Natural killer cell (primary cell): ENCODE measurements around the gene HK1. TPM values are rescaled to one million over a fixed set of nuclear protein-coding genes. Genes with fewer than 3 reads are reported as not detected.

Experiments used
- ATAC-seq, 3 donors: fragments of 150-1000 bp in 2 of 3; fragments of 200-7000 bp in 1 of 3; cut with Tn5 transposase; 1 replicate in 1 of 3; 2 replicates in 2 of 3; pipeline ENCODE4 v1.10.0; 2021; ENCODE audit warnings: mild to moderate bottlenecking in 2 of 3, moderate library complexity in 2 of 3
- DNase-seq, 2 donors: peaks; one replicate each; pipeline versions ENCODE4 v3.0.0 to v3.0.0-alpha.2; 2013 to 2021; ENCODE audit warnings: mixed read lengths in 1 of 2
- H3K27ac ChIP-seq: one replicate; pipeline ENCODE4 v1.5.1; 2013; ENCODE audit warnings: mild to moderate bottlenecking, low read length
- H3K27me3 ChIP-seq: one replicate; pipeline ENCODE4 v1.6.1; 2013; ENCODE audit warnings: low read length; ENCODE audit not compliant: control insufficient read depth, insufficient read depth
- H3K36me3 ChIP-seq: one replicate; pipeline ENCODE4 v1.6.1; 2013; ENCODE audit warnings: low read length; ENCODE audit not compliant: control insufficient read depth, insufficient read depth
- H3K4me1 ChIP-seq: one replicate; pipeline ENCODE4 v1.6.1; 2013; ENCODE audit warnings: low read length; ENCODE audit not compliant: control insufficient read depth, insufficient read depth
- H3K4me3 ChIP-seq: one replicate; pipeline ENCODE4 v1.5.1; 2013; ENCODE audit warnings: low read length
- H3K9me3 ChIP-seq: one replicate; pipeline ENCODE4 v1.6.1; 2013; ENCODE audit warnings: low read length; ENCODE audit not compliant: control insufficient read depth, insufficient read depth
- H3K27ac Mint-ChIP-seq, 2 donors: one replicate each; pipeline ENCODE4 v1.8.0; 2022; ENCODE audit warnings: mild to moderate bottlenecking in 2 of 2, mixed read lengths in 2 of 2, moderate library complexity in 1 of 2
- H3K27me3 Mint-ChIP-seq, 2 donors: one replicate each; pipeline ENCODE4 v1.8.0; 2022; ENCODE audit warnings: low read depth in 2 of 2, mixed read lengths in 2 of 2
- H3K36me3 Mint-ChIP-seq: one replicate; pipeline ENCODE4 v1.8.0; 2022; ENCODE audit warnings: mixed read lengths
- H3K4me1 Mint-ChIP-seq, 2 donors: one replicate each; pipeline ENCODE4 v1.8.0; 2022; ENCODE audit warnings: mixed read lengths in 2 of 2
- H3K4me3 Mint-ChIP-seq: one replicate; pipeline ENCODE4 v1.8.0; 2022; ENCODE audit warnings: mild to moderate bottlenecking, moderate library complexity, mixed read lengths
- H3K9me3 Mint-ChIP-seq, 2 donors: one replicate each; pipeline ENCODE4 v1.8.0; 2022; ENCODE audit warnings: mixed read lengths in 2 of 2
- WGBS: methylation state at CpG from one replicate; pipeline ENCODE4 v1.1.7; 2013; ENCODE audit warnings: missing lambda C conversion rate; ENCODE audit not compliant: insufficient coverage; 5-methylcytosine and 5-hydroxymethylcytosine counted together
- intact Hi-C: fragments of 100-400 bp; cut with micrococcal nuclease; formaldehyde crosslinking; loops from one replicate; pipeline ENCODE4 v1.14.2; 2022
- total RNA-seq, 4 donors: library from RNA; stranded (reverse); fragments of 120-200 nt in 1 of 4; gene quantifications; one replicate each; pipeline versions ENCODE4 v1.2.3 to v1.2.4, GENCODE V29; 2013 to 2022
- TF ChIP-seq, protein P1 (sequence below): fragments of 200-600 bp; IDR thresholded peaks from one replicate; pipeline ENCODE4 v1.8.0; 2022; ENCODE audit warnings: antibody characterized with exemption

HK1 gene
- total RNA-seq, 3 donors from 2014 or later (not counting 1 experiment from before 2014, with no cell fraction given) = 58.4 to 72.6 (median 69.5) TPM

DNA sequence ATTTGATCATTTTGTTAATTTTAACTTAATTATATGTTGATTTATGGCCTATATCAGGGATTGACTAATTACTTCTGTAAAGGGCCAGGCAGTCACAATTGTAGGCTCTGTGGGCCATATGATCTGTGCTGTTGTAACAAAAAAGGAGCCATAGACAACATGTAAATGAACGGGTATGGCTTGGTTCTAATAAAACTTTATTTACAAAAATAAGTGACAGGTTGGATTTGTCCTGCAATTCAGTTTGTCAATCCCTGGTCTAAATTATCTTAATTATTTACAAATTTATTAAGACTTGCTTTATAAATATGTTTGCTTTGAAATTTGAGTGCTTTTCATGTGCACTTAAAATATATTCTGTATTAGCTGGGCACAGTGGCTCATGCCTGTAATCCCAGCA is 2.9 kb upstream of the HK1 start:
- Mint-ChIP-seq H3K4me1 (no peaks in the 10 kb centered on the region), H3K9me3 (no peaks in the 10 kb centered on the region), H3K4me3 (no peak overlapping the region), H3K36me3 (no peaks in the 10 kb centered on the region), H3K27ac (no peak overlapping the region), H3K27me3 (no peaks in the 10 kb centered on the region)
- intact Hi-C loops = no loop called here
- H3K4me3 ChIP-seq = no peak overlapping the region
- no peaks in the 10 kb centered on the region for H3K9me3 ChIP-seq
- ATAC-seq (no peak), DNase-seq (no peak)
- no CpG with 5 or more reads among the region's 1 CpG for WGBS
- H3K36me3 ChIP-seq = no peaks in the 10 kb centered on the region
- H3K27ac ChIP-seq = no peak overlapping the region
- no peaks in the 10 kb centered on the region for H3K4me1 ChIP-seq
- H3K27me3 ChIP-seq = no peaks in the 10 kb centered on the region
- TF ChIP-seq, protein P1, sequence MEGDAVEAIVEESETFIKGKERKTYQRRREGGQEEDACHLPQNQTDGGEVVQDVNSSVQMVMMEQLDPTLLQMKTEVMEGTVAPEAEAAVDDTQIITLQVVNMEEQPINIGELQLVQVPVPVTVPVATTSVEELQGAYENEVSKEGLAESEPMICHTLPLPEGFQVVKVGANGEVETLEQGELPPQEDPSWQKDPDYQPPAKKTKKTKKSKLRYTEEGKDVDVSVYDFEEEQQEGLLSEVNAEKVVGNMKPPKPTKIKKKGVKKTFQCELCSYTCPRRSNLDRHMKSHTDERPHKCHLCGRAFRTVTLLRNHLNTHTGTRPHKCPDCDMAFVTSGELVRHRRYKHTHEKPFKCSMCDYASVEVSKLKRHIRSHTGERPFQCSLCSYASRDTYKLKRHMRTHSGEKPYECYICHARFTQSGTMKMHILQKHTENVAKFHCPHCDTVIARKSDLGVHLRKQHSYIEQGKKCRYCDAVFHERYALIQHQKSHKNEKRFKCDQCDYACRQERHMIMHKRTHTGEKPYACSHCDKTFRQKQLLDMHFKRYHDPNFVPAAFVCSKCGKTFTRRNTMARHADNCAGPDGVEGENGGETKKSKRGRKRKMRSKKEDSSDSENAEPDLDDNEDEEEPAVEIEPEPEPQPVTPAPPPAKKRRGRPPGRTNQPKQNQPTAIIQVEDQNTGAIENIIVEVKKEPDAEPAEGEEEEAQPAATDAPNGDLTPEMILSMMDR = no peak

DNA sequence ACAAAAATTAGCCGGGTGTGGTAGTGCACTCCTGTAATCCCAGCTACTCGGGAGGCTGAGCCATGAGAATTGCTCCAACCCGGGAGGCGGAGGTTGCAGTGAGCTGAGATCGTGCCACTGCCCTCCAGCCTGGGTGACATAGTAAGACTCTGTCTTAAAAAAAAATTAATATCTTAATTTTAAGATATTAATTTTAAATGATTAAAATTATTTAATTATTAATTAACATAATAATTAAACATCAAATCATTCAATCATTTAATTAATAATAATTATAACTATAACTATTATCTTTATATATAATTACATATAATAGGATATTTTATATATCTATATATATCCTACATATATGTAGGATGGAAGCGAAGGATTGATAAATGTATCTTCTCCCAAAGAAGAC is 1.8 kb upstream of the HK1 start:
- Mint-ChIP-seq H3K9me3 (no peaks in the 10 kb centered on the region), H3K27ac (no peak overlapping the region), H3K4me1 (no peaks in the 10 kb centered on the region), H3K36me3 (no peaks in the 10 kb centered on the region), H3K27me3 (peaks cover 0 to 4% of the 10 kb centered on the region in 2 donors), H3K4me3 (no peak overlapping the region)
- ATAC-seq (no peak), DNase-seq (no peak)
- Histone ChIP-seq H3K4me1 (no peaks in the 10 kb centered on the region), H3K4me3 (no peak overlapping the region), H3K36me3 (no peaks in the 10 kb centered on the region), H3K9me3 (no peaks in the 10 kb centered on the region), H3K27me3 (no peaks in the 10 kb centered on the region), H3K27ac (no peak overlapping the region)
- intact Hi-C loops = no loop called here
- WGBS = 91% methylated on average over 3 of the region's 6 CpGs
- TF ChIP-seq, protein P1 = no peak

DNA sequence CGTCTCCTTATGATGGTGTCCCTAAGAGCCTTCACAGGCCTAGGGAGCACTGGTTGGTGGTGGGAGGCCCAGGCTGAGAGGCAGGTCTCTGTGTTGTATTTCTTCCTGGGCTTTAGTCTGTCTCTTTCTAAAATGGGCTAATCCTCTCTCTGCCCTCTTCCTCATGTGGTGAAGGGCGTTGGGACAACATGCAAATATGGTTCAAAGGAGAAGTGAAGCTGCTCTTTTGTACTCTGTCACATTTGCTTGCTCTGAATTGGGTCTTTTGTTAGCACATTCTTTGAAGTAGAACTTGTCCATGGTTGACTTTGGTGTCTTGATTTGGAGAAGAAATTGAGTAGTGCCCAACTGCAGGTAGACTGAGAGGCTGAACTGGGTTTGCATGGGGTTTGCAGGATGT is 814 bp downstream of the HK1 start:
- ATAC-seq (no peak), DNase-seq (no peak)
- no peak overlapping the region for H3K27ac Mint-ChIP-seq
- Histone ChIP-seq H3K4me3 (no peak overlapping the region), H3K27me3 (no peaks in the 10 kb centered on the region), H3K27ac (no peak overlapping the region), H3K36me3 (no peaks in the 10 kb centered on the region), H3K4me1 (no peaks in the 10 kb centered on the region), H3K9me3 (no peaks in the 10 kb centered on the region)
- no peaks in the 10 kb centered on the region for H3K36me3 Mint-ChIP-seq
- no peak overlapping the region for H3K4me3 Mint-ChIP-seq
- TF ChIP-seq, protein P1 = no peak
- intact Hi-C loops = no loop called here
- no peaks in the 10 kb centered on the region for H3K4me1 Mint-ChIP-seq
- no peaks in the 10 kb centered on the region for H3K9me3 Mint-ChIP-seq
- H3K27me3 Mint-ChIP-seq = peaks cover 6 to 15% of the 10 kb centered on the region in 2 donors
- 84% methylated on average over 2 of the region's 2 CpGs for WGBS
